NK-92 (cell line): Measurements from ENCODE around the gene HCAR3.
"Not testable (repeated sequence)": the region's sequence is repeated elsewhere in the genome, so short reads cannot be mapped to it uniquely, and the experiment has no call there.

Experiments used
- DNase-seq: peaks from one replicate; lab custom pipeline; 2025; ENCODE audit not compliant: unreplicated experiment; lab: John Stamatoyannopoulos, UW

HCAR3 gene

GRCh38 chr12:122722387-122722786, 5.8 kb upstream of the HCAR3 start:
- no peak for DNase-seq

GRCh38 chr12:122721057-122721545, 4.5 kb upstream of the HCAR3 start:
- DNase-seq: no peak

GRCh38 chr12:122715211-122715610, 1.4 kb downstream of the HCAR3 start:
- DNase-seq: not testable (repeated sequence)

GRCh38 chr12:122713491-122714188, 3.0 kb downstream of the HCAR3 start:
- DNase-seq: not testable (repeated sequence)

- DNase-seq: not testable (repeated sequence)
Observed at GRCh38 chr12:122711266-122711665, 5.3 kb downstream of the HCAR3 start.

GRCh38 chr12:122710341-122710740, 6.3 kb downstream of the HCAR3 start:
- not testable (repeated sequence) for DNase-seq

GRCh38 chr12:122709287-122709686, 7.3 kb downstream of the HCAR3 start:
- not testable (repeated sequence) for DNase-seq

- DNase-seq: not testable (repeated sequence)
Observed at GRCh38 chr12:122703841-122704240, 12.8 kb downstream of the HCAR3 start.

- DNase-seq: not testable (repeated sequence)
Observed at GRCh38 chr12:122702890-122703611, 13.6 kb downstream of the HCAR3 start, which contains the start of gene HCAR2. TSS of gene HCAR2 (minus strand) at chr12:122703357. CDS start at chr12:122703283, 74 bp downstream.

GRCh38 chr12:122701481-122701880, 15.1 kb downstream of the HCAR3 start:
- DNase-seq: not testable (repeated sequence)

- DNase-seq: not testable (repeated sequence)
Observed at GRCh38 chr12:122700038-122700710, 16.4 kb downstream of the HCAR3 start.

- not testable (repeated sequence) for DNase-seq
Observed at GRCh38 chr12:122696922-122697321, 19.7 kb downstream of the HCAR3 start.

GRCh38 chr12:122691566-122691965, 25.0 kb downstream of the HCAR3 start:
- no peak for DNase-seq

- no peak for DNase-seq
Observed at GRCh38 chr12:122688291-122688690, 28.3 kb downstream of the HCAR3 start.

- no peak for DNase-seq
Observed at GRCh38 chr12:122687086-122687485, 29.5 kb downstream of the HCAR3 start.

GRCh38 chr12:122686538-122686937, 30.1 kb downstream of the HCAR3 start:
- no peak for DNase-seq

GRCh38 chr12:122684297-122684813, 32.3 kb downstream of the HCAR3 start:
- no peak for DNase-seq

- no peak for DNase-seq
Observed at GRCh38 chr12:122681814-122682213, 34.8 kb downstream of the HCAR3 start.

- DNase-seq: not testable (repeated sequence)
Observed at GRCh38 chr12:122680989-122681388, 35.6 kb downstream of the HCAR3 start.

GRCh38 chr12:122676781-122677180, 39.8 kb downstream of the HCAR3 start:
- not testable (repeated sequence) for DNase-seq

- DNase-seq: not testable (repeated sequence)
Observed at GRCh38 chr12:122676015-122676414, 40.6 kb downstream of the HCAR3 start.
